ENCODE data around the gene TBX10. TPM values are rescaled to one million over a fixed set of nuclear protein-coding genes. Genes with fewer than 3 reads are reported as not detected.
"Not testable (repeated sequence)": the region's sequence is repeated elsewhere in the genome, so short reads cannot be mapped to it uniquely, and the experiment has no call there.

The TBX10 gene
- 0.14 TPM for total RNA-seq

DNA sequence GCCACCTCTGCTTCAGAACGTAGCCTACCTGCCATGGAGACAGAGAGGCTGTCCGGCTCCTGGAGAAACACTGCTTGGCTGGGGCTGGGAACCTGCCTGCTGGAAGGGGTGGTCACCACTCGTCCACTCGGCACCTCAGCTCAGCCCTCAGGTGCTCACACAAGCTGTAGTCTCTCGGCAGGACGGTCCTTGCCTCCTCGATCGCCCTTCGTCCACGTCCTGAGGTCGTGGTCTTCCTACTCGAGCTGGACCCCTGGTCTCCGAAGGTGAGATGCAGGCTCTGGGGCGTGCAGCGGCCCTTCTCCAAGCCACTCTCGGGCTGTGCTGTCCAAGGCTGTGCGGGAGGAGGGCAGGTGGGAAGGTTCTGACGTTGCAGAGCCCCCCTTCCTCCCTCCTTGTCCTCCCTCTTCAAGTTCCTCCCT lies at the start of gene TBX10:
TSS of gene TBX10 (minus strand) at position 326 of the 422 bp plus-strand sequence. CDS start at position 35, 291 bp downstream.
- DNase-seq (ENCODE audit: low spot score) = no peak

DNA sequence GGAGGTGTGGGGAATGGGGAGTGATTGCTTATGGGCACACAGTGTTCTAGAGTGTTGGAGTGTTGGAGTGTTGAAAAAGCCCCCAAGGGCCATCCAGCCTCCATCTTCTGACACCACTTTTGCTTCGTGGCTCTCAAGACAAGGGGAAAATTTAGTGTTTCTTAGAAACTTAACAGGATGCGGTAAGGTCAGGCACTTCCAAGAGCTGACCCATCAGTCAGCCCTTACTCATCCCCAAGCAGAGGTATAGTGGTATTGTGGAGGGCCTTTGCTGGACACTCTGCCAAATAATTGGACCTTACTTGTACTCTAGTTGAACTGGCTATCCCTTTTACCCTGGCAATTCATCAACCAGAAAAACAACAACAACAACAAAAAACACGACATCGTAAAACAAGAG lies 49.6 kb upstream of the TBX10 start:
- no peak for DNase-seq (ENCODE audit: low spot score)

DNA sequence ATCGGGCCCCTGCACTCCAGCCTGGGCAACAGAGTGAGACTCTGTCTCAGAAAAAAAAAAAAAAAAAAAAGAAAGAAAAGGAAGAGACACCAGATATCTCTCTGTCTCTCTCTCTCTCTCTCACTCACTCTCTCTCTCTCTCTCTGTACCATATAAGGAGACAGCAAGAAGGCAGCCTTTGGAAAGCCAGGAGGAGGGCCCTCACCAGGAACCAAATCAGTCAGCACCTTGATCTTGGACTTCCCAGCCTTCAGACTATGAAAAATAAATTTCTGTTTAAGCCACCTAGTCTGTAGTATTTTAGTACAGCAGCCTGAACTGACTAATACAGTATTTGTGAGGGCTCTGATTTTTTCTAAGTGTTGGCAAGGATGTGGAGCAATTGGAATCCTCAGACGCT lies 48.4 kb upstream of the TBX10 start:
- no peak for DNase-seq (ENCODE audit: low spot score)

DNA sequence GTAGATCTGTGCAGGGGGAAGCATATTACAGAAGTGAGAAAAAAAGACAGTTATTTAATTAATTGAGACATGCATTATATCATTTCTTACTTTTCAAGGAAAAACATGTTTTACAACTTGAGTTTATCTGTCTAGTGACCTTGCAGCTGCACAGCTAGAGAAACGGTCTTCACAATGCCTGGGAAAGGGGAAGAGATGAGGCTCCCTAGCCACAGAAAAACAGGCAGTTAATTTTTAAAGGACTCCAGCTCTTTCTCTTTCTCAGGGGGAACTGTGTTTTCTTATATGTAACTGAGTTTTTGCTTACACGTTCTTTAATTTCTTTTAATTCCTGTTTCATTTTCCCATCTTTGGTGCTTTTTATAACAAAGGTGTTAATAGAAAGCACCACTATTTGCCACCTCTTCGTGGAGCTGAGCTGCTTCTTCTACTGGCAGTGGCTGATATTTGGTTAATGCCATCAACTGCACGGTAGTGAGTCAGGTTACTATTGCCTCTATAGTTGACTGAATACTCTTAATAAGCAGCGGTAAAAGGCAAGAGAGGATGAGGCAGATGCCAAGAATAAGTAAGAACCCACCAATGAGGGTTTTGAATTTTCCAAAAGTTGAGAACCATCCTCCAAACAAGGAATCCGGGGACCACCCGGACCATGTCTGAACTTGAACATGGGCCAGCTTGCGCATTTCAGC lies 46.2 kb upstream of the TBX10 start:
- not testable (repeated sequence) for DNase-seq (ENCODE audit: low spot score)

DNA sequence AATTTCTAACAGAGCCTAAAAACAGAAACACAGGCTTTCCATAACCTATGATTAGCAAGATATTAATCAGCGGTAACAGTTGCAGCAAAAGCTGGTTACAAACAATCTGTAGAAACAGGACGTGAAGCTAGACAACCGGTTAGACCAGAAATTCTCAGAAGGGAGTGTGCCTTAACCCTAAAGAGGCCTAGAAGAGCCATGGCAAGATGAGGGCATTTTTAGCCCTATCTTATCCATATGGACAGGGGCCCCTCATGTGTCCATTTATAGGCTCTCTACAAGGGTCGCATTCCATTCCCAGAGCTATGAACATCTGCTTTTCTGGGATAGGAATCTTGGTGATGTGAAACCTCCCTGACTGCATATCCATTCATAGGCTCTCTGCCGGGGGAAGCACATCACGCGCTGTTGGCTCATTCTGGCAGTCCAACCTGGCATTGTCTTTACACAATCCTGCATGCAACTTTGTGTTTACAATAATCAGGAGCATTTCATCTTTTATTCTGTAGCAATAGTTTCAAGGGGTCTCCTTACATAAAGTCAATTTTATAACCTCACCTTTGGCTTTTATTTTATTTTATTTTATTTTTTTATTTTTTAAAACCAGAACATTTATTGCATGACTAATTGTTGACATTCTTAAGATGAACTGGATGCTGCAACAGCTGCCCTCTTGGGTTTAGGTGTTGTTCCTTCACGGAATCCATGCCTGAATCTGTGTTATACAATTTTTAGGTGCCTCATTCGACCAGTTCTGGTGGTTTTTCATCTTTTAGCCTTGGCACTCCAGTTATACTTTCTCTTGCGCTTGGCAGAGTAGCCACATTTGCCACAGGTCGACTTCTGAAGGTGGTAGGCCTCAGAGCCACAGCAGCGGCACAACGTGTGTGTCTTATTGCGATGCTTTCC lies 42.8 kb upstream of the TBX10 start:
- DNase-seq (ENCODE audit: low spot score) = peak; percentile 44

DNA sequence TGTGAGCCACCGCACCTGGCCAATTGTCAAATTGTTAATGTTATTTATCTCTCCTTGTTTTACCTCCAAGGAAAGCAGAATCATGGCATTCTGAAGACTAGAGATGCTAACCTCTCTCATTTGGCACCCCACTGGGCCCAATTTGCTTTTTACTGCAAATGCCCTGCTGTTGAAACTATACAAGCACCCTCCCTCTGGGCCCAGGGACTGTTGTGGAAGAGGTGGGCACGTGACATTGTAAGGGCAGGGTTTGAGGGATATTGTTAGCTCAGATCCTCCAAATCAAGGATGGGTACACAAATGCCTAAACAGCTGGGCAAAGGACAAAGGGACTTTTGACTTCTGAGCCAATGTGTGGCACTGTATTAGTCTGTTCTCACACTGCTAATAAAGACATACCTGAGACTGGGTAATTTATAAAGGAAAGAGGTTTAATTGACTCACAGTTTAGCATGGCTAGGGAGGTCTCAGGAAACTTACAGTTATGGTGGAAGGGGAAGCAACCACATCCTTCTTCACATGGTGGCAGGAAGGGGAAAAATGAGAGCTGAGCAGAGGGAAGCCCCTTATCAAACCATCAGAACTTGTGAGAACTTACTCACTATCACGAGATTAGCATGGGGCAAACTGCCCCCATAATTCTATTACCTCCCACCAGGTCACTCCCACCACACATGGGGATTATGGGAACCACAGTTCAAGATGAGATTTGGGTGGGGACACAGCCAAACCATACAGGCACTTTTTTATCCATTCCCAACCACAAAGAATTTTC lies 41.3 kb upstream of the TBX10 start:
- no peak for DNase-seq (ENCODE audit: low spot score)

DNA sequence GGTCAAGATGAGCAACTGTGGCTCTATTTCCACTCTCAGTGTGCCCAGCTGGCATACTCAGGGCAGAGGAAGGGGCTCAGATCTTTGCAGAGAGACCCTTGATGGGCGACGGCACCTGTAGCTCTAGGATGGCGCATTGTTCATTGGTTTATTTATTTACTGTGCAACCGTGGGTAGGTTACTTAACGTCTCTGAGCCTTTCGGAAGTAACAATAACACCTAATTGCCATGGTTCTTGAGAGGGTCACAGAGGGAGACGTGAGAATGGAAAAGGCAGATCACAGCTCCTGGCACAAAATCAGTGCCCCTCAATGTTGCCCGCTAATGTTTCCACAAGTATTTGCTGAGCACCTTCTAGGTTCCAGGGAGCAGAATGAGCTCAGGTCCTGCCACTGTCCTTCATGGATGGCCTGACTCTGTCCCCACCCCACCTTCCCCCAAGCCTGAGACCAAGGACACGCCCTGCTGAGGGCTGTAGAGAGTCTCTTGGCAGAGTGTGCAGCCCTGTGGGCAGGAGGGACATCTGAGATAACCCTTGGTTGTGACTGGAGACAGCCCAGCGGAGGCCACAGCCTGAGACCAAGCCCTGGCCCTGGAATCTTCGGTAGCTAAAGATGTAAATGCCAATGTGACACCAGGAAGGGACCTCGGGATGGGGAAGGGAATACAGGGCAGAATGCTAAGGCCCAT lies 35.6 kb upstream of the TBX10 start:
- no peak for DNase-seq (ENCODE audit: low spot score)

DNA sequence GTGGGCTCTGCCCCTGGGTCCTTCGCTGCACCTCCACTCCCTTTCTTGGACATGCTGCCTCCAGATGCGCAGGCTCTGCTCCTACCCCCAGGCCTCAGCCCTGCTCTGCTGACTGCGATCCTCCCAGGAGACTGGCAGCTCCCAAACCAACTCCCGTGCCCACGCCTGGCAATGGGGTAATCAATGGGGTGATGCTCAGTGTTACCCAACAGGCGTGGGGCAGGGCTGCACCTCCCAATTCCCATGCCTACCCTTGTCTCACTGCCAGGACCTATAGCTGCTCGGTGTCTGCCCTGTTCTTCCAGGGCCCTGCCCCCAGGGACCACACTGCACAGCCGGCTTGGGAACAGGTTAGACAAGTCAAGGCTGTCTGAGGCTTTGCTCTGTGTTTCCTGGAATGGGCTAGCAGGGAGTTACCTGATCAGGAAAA lies 34.9 kb upstream of the TBX10 start, which contains the start of gene ALDH3B2:
TSS of gene ALDH3B2 (minus strand) at position 182 of the 430 bp plus-strand sequence. CDS start 7,688 bp downstream, outside the sequence.
- peak; percentile 67 for DNase-seq (ENCODE audit: low spot score)

DNA sequence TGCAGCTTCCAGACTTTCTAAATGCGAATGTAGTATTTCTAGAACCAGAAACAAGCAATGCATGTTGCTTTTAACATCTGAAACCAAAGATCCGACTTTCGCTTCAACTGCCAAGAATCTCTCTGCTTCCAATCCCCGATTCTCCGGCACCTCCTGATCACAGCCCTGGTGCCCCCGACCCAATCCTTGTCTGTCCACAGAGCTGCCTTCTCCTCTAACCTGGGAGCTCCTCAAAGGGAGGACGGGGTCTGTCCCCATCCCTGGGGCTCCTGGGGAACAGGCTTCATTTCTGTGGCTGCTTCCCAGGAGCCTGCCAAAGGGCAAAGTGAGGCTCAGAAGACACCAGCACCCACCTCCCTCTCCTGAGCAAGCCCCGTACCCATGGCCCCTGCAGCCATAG lies 34.3 kb upstream of the TBX10 start:
- DNase-seq (ENCODE audit: low spot score) = no peak

DNA sequence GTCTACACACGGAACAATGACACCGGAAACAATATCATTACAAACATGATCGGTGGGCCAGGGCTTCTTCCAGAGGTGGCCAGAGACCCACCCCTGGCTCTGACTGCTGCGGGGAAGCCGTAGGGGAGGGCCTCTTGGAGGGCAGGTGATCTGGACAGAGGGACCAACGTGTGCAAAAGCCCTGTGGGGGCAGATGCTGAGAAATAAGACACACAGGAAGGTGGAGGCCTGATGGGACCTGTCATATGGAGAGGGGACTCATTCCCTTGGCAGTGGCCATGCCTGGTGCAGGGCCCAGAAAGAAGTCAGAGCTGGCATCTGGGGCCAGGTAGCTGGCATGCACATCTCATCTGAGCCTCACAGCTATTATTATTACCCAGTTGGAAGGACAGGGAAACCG lies 33.8 kb upstream of the TBX10 start:
- DNase-seq (ENCODE audit: low spot score) = no peak

DNA sequence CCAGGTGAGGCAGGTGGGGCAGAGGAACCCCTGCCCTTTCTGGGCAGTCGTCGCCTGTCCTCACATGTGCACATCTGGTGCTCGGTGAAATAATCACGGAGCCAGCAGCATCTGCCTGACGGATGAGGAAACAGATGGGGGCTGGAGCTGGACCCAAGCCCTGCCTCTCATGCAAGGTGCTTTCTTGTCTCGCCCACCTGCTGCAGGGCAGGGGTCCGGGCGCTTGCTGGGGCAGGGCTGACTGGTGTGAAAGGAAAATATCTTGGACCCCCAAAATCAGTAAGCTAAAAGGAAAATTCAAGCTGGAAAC lies 31.6 kb upstream of the TBX10 start:
- DNase-seq (ENCODE audit: low spot score) = no peak

DNA sequence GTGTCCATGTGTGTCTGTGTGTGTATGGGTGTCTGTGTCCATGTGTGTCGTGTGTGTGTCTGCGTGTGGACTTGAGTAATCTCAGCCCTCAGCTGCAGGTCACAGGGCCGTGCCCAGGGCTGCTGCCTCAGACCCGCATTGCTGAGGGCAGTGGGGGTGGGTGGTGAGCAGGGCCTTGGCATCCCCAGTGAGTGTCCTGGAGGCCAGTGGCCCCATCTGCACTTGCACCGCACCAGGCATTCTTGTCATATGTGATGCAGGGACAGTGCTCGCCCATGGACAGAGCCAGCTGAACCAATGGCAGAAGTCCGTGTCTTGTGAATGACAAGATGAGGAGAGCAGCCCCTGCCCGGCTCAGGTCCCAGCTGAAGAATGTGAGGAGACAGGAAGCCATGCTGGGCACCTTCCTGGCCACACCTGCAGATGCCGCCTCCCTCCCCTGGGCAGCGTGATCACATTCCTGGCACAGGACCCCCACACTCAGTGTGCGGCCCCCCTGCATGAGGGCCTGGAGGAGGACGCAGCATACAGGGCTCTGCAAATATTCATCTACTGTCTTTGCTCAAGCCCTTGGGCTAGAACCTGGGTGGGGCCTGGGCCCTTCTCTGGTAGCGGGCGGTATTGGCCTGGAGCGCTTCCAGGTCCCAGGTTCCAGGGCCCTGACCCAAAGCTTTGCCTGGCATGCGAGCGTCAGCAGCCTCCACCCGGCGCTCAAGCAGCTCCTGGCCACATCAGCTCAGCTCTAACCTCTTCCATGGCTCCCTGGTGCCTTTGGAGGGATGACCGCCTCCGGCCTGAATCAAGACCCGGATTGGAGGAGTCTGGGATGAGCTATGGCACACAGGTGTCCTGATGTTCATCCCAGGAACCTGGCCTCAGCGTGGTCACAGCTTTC lies 31.0 kb upstream of the TBX10 start:
- no peak for DNase-seq (ENCODE audit: low spot score)

DNA sequence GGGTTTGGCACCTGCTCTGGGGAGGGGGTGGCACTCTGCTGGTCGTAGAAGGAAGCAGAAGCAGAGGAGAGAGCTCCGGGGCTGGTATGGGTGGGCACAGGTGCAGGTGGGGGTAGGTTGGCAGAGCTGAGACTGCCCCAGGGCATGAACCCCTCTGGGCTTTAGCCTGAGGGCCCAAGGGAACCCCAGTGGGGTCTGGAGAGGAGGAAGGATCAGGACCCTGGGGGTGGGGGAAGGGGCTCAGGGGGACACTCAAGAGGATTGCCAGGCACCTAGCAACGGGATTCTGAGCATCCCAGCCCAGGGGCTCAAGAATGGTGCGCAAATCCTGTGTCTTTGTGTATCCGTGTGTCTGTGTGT lies 28.6 kb upstream of the TBX10 start:
- DNase-seq (ENCODE audit: low spot score) = no peak

DNA sequence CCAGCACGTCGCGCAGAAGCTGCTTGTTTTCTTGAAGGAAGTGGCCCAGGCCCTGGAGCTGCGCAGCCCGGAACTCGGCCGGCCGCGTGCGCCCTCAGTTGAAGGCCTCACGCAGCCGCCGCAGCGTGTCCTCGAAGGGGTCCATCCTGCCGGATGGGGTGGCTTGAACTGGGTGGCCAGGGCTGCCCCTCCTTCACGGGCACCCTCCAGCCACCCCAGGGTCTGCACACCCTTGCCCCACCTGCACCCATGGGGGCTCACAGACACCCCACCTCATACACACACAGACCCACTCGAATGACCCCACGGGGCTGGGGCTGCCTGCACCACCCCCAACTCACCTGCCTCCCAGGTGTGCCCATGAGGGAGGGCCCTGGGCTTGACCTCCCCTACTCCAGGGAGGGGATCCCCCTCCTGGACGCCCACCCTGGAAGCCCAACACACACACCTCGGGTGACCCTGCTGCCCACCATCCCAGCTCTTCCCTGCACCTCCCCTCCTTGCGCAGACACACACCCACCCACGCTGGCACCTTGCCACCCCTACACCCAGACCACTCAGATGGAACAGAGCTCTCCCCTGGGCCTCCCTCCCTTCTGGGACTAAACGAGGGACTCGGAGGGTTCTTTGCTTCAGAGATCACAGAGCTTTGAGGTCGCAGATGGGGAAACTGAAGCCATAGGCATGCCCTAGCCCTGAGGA lies 28.1 kb upstream of the TBX10 start:
- no peak for DNase-seq (ENCODE audit: low spot score)

DNA sequence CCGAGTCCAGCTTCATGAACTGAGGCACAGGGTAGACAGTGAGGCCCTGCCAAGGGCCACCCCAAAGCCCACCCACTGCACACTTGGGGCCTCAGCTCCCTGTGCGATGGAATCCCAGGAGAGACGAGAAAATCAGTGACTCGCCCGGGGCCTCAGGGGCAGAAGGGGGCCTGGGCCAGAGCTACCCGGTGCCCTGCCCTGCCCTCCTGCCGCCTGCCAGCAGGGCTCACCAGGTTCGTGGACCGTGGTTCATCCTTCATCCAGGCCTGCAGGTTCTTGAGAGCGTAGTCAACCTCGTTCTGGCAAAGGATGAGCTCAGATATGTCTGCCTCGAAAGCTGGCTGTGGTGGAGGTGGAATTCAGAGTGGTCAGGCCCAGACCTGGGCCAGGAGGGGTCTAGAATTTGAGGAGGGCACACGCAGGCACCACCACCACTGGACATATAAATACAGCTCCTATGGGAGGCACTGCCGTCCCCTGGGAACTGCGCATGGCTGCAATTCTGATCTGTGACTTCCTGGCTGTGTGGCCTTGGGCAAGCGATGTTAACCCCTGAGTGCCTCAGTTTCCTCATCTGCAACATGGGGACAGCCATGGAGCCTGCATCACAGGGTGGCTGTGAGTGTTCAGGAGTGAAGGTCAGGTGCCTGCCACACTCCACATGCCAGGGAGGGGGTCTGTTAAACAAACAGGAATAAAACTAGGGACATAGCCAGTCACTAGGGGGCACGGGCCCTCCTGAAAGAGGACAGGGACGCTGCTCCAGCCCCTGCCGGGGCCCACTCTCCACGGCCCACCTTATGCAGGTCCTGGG lies 27.3 kb upstream of the TBX10 start:
- no peak for DNase-seq (ENCODE audit: low spot score)

DNA sequence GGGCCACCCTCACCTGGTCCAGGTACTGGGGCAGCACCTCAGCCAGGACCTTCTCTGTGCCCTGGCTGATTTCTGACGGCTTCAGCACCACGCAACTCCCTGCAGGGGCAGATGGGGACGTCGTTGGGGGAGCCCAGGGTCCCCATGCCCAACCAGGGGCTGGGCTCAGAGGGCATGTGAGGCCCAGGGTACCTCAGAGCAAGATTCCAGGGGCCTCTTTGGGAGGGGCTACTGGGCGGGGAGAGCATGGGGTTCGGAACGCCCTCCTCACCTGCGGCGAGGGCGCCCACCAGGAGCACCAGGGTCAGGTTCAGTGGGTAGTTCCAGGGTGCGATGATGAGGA lies 26.7 kb upstream of the TBX10 start:
- no peak for DNase-seq (ENCODE audit: low spot score)

DNA sequence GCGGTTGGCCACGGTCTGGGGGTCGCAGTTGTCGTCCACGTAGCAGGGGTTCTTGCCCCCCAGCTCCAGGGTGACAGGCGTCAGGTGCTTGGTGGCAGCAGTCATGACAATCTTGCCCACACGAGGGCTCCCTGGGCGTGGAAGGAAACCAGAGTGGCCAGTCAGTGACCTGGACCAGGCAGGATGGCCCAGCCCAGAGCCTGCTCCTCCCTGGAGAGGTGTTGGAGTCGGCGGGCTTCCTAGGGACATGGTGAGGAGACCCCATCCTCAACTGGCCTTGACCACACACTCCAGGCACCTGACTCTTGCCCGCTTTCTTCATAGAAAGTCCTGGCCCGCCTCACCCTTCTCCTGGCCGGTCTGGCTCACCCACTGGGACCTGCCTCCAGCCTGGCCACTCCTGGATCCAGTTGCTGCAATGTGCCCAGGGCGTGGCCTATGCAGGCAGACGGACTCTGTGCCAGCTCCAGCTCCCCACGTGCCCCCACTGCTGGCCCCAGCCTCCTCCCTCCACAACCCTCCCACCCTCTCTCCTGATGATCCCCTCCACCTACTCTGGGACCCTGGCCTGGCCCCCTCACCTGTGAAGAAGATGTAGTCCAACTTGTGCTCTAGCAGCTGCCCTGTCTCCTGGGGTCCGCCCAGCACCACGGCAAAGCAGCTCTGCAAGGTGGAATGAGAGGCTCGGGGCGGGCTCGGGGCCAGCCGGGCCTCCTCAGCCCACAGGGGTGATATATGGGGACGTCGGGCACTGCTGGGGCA lies 26.2 kb upstream of the TBX10 start:
- DNase-seq (ENCODE audit: low spot score) = no peak

DNA sequence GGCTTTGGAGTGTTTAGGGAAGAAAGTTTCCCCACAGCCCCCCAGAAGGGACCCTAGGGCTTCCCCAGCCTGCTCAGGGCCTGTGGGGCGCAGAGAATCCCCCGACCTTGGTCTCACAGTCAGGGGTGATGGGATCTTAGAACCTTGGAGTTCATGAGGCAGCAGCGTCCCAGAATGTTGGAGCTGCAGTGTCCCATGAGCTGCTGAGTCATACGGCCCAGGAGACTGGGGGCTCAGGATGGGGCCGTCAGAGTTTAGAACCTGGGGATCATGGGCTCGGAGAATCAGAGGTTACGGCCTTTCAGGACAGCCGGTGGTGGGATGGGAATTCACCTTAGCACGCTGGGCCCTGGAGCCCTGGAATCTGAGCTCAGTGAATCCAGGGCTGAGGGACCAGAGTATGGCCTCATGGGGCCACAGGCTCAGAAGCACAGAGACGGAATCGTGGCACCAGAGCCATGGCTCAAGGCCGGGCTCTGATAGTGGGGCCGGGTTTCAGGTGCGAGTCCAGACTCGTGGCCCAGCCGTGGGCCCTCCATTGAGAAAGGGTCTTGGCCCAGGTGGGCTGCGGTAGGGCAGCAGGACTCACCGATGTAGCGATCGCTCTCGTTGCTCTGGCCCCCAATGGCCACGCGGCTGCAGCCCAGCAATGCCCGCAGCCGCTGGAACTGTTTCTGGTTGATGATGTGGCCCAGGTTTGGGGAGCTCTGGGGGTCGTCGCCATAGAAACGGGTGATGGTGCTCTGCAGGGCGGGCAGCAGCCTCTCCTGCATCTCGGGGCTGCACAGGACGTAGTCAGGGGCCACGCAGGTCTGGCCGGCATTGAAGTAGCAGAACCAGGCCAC lies 25.4 kb upstream of the TBX10 start:
- no peak for DNase-seq (ENCODE audit: low spot score)
